Measurements from ENCODE around the gene PLB1.
"Not testable (repeated sequence)": the region's sequence is repeated elsewhere in the genome, so short reads cannot be mapped to it uniquely, and the experiment has no call there.

The PLB1 gene

GRCh38 chr2:28665811-28666377 is 170.0 kb downstream of the PLB1 start:
- H3K4me3 Mint-ChIP-seq; H3K27me3 Mint-ChIP-seq; H3K9me3 Mint-ChIP-seq; H3K4me1 Mint-ChIP-seq; H3K27ac Mint-ChIP-seq (ENCODE audit: low read depth); H3K36me3 Mint-ChIP-seq (ENCODE audit: insufficient read depth); ATAC-seq (replicated peaks; ENCODE audit: extremely low read depth, poor library complexity, severe bottlenecking); DNase-seq (ENCODE audit: low spot score in 2 of 2): not testable (repeated sequence)

DNA sequence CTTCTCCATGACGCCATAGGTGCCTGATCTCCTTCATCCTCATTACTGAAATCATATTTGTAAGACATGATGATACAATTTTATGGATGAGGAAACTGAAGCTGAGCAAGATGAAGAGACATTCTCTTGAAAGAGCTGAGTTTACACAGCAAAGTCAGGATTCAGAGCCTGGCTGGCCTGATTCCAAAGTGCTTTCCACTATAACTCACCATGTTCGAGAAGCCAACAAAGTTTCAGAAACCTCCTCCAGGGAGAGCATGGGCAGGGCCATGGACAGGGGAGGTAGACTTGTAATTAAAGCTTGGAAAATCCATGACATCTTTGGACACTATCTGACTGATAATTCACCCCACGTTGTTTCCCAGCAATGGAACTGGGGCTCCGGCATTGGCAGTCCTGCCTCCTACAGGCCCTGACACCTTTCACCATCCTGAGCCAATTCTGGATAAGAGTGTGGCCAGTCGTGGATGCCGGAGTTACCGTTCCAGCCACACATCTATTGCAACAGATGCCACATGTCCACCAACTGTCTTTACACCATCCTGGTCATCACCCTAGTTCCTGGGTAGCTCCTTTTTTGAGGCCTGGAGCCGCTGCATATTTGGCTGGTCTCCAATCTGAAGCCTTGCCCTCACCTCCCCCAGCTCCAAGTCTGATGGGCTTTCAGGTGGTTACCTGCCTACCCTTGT is 170.8 kb downstream of the PLB1 start:
- Mint-ChIP-seq H3K27me3 (peaks cover 9% of the 10 kb centered on the region), H3K9me3 (peaks cover 4% of the 10 kb centered on the region), H3K4me3 (no peak overlapping the region), H3K27ac (ENCODE audit: low read depth) (no peak overlapping the region), H3K4me1 (no peaks in the 10 kb centered on the region), H3K36me3 (ENCODE audit: insufficient read depth) (no peaks in the 10 kb centered on the region)
- ATAC-seq (replicated peaks; ENCODE audit: extremely low read depth, poor library complexity, severe bottlenecking): no peak
- DNase-seq (ENCODE audit: low spot score in 2 of 2): no peak

GRCh38 chr2:28667261-28667660 is 171.4 kb downstream of the PLB1 start:
- Mint-ChIP-seq H3K9me3 (peaks cover 8% of the 10 kb centered on the region), H3K4me3 (no peak overlapping the region), H3K36me3 (ENCODE audit: insufficient read depth) (no peaks in the 10 kb centered on the region), H3K4me1 (no peaks in the 10 kb centered on the region), H3K27me3 (peaks cover 9% of the 10 kb centered on the region), H3K27ac (ENCODE audit: low read depth) (no peak overlapping the region)
- no peak for DNase-seq (ENCODE audit: low spot score in 2 of 2)
- ATAC-seq (replicated peaks; ENCODE audit: extremely low read depth, poor library complexity, severe bottlenecking): no peak

GRCh38 chr2:28668106-28668814 is 172.4 kb downstream of the PLB1 start:
- DNase-seq (ENCODE audit: low spot score in 2 of 2) (no peak), ATAC-seq (replicated peaks; ENCODE audit: extremely low read depth, poor library complexity, severe bottlenecking) (no peak)
- no peaks in the 10 kb centered on the region for H3K36me3 Mint-ChIP-seq (ENCODE audit: insufficient read depth)
- H3K4me3 Mint-ChIP-seq: no peak overlapping the region
- no peak overlapping the region for H3K27ac Mint-ChIP-seq (ENCODE audit: low read depth)
- H3K4me1 Mint-ChIP-seq: no peaks in the 10 kb centered on the region
- H3K9me3 Mint-ChIP-seq: peaks cover 8% of the 10 kb centered on the region
- peaks cover 9% of the 10 kb centered on the region for H3K27me3 Mint-ChIP-seq

GRCh38 chr2:28668880-28669279 is 173.0 kb downstream of the PLB1 start:
- H3K9me3 Mint-ChIP-seq: peaks cover 8% of the 10 kb centered on the region
- peaks cover 9% of the 10 kb centered on the region for H3K27me3 Mint-ChIP-seq
- ATAC-seq (replicated peaks; ENCODE audit: extremely low read depth, poor library complexity, severe bottlenecking) (no peak), DNase-seq (ENCODE audit: low spot score in 2 of 2) (no peak)
- H3K4me1 Mint-ChIP-seq: no peaks in the 10 kb centered on the region
- H3K4me3 Mint-ChIP-seq: no peak overlapping the region
- H3K36me3 Mint-ChIP-seq (ENCODE audit: insufficient read depth): no peaks in the 10 kb centered on the region
- H3K27ac Mint-ChIP-seq (ENCODE audit: low read depth): no peak overlapping the region

- Mint-ChIP-seq H3K9me3 (peaks cover 8% of the 10 kb centered on the region), H3K27me3 (peaks cover 9% of the 10 kb centered on the region), H3K36me3 (ENCODE audit: insufficient read depth) (no peaks in the 10 kb centered on the region), H3K4me3 (no peak overlapping the region), H3K27ac (ENCODE audit: low read depth) (no peak overlapping the region), H3K4me1 (no peaks in the 10 kb centered on the region)
- ATAC-seq (replicated peaks; ENCODE audit: extremely low read depth, poor library complexity, severe bottlenecking) (no peak), DNase-seq (ENCODE audit: low spot score in 2 of 2) (no peak)
These were observed 175.0 kb downstream of the PLB1 start for GRCh38 chr2:28670856-28671255.

GRCh38 chr2:28673338-28673737 is 177.5 kb downstream of the PLB1 start:
- no peak for ATAC-seq (replicated peaks; ENCODE audit: extremely low read depth, poor library complexity, severe bottlenecking)
- no peak overlapping the region for H3K27ac Mint-ChIP-seq (ENCODE audit: low read depth)
- H3K4me1 Mint-ChIP-seq: no peaks in the 10 kb centered on the region
- H3K4me3 Mint-ChIP-seq: no peak overlapping the region
- no peaks in the 10 kb centered on the region for H3K27me3 Mint-ChIP-seq
- no peaks in the 10 kb centered on the region for H3K36me3 Mint-ChIP-seq (ENCODE audit: insufficient read depth)
- H3K9me3 Mint-ChIP-seq: peaks cover 8% of the 10 kb centered on the region
- DNase-seq (ENCODE audit: low spot score in 2 of 2): no peak

DNA sequence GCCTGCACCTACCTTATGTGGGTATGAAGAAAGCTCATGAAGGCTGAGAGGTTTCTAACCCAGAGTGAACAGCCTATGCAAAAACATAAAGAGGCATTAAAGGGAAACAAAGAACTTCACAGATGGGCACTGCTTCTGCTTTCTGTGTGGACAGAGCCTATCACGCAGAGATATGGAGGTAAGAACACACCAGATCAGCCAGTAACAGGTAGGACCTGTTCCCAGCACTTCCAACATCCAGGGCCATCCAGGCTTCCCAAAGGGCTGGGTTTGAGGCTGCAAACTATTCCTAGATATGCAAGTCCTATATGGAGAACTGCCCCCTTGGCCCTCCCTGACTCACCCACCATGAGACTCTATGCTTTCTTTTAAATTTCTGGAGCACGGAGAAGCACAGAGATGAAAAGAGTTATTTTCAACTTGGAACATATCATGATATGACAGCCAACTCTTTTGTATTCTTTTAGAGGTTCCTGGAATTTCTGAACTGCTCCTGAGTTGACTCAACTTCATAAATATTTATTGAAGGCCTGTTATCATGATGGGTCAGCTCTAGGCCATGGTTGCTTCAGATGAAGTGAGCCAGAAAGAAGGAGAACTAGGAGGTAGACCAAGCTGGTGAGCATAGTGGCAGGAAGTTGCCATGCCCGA is 178.3 kb downstream of the PLB1 start:
- ATAC-seq (replicated peaks; ENCODE audit: extremely low read depth, poor library complexity, severe bottlenecking) (no peak), DNase-seq (ENCODE audit: low spot score in 2 of 2) (no peak)
- H3K36me3 Mint-ChIP-seq (ENCODE audit: insufficient read depth): no peaks in the 10 kb centered on the region
- no peak overlapping the region for H3K4me3 Mint-ChIP-seq
- H3K27ac Mint-ChIP-seq (ENCODE audit: low read depth): no peak overlapping the region
- no peaks in the 10 kb centered on the region for H3K4me1 Mint-ChIP-seq
- H3K27me3 Mint-ChIP-seq: no peaks in the 10 kb centered on the region
- H3K9me3 Mint-ChIP-seq: peaks cover 8% of the 10 kb centered on the region

DNA sequence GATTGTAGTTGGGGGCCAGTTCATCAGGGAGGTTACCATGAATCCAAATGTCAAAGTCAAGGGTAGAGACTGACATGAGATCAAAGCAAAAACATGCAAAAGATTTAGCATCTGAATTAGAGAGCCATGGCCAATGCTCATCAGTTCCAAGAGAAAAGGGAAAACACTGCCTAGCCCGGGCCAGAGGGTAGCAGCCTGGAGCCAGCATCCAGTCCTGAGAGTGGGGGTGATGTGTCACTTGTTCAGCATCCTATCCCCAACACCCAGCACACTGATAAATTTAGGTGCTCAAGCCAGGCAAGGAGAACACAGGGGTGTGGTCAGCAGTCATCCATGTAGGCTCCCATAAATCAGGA is 178.8 kb downstream of the PLB1 start:
- H3K4me3 Mint-ChIP-seq: no peak overlapping the region
- H3K27ac Mint-ChIP-seq (ENCODE audit: low read depth): no peak overlapping the region
- ATAC-seq (replicated peaks; ENCODE audit: extremely low read depth, poor library complexity, severe bottlenecking): no peak
- DNase-seq (ENCODE audit: low spot score in 2 of 2): no peak
- H3K36me3 Mint-ChIP-seq (ENCODE audit: insufficient read depth): no peaks in the 10 kb centered on the region
- no peaks in the 10 kb centered on the region for H3K4me1 Mint-ChIP-seq
- no peaks in the 10 kb centered on the region for H3K27me3 Mint-ChIP-seq
- H3K9me3 Mint-ChIP-seq: peaks cover 8% of the 10 kb centered on the region

DNA sequence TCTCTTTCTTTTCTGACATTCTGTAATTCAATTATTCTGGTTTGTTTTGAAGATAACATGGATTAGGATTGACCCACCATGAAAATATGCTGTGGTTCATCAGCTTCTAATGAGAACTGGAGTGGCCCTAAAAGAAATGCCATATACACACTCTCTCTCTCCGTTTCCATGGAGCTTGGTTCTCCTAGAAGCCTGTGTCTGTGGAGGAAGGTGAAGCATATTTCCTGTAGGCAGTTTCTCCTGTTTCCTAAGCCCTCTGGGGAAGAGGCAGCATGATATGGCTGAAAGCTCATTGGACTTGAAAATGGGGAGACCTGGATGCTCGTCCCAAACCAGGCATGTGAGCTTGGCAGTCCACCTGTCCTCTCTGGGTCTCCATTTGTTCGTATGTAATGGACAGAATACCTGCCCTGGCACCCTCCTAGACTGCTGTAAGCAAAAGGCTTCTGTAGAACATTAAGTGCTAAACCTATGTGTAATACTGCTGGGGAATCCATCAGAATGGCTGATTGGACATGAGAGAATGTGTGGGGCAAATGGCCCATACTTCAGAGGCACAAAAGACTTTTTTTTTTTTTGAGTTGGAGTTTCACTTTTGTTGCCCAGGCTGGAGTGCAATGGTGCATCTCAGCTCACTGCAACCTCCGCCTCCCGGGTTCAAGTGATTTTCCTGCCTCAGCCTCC is 180.4 kb downstream of the PLB1 start:
- no peaks in the 10 kb centered on the region for H3K27me3 Mint-ChIP-seq
- no peak overlapping the region for H3K27ac Mint-ChIP-seq (ENCODE audit: low read depth)
- H3K4me3 Mint-ChIP-seq: no peak overlapping the region
- DNase-seq (ENCODE audit: low spot score in 2 of 2) (no peak), ATAC-seq (replicated peaks; ENCODE audit: extremely low read depth, poor library complexity, severe bottlenecking) (no peak)
- H3K4me1 Mint-ChIP-seq: peaks cover 8% of the 10 kb centered on the region
- peaks cover 8% of the 10 kb centered on the region for H3K9me3 Mint-ChIP-seq
- H3K36me3 Mint-ChIP-seq (ENCODE audit: insufficient read depth): no peaks in the 10 kb centered on the region

- Mint-ChIP-seq H3K9me3 (no peaks in the 10 kb centered on the region), H3K36me3 (ENCODE audit: insufficient read depth) (no peaks in the 10 kb centered on the region), H3K27me3 (no peaks in the 10 kb centered on the region), H3K4me3 (no peak overlapping the region), H3K4me1 (peaks cover 15% of the 10 kb centered on the region), H3K27ac (ENCODE audit: low read depth) (no peak overlapping the region)
- ATAC-seq (replicated peaks; ENCODE audit: extremely low read depth, poor library complexity, severe bottlenecking) (no peak), DNase-seq (ENCODE audit: low spot score in 2 of 2) (no peak)
These were observed 182.5 kb downstream of the PLB1 start for GRCh38 chr2:28678175-28678855.

DNA sequence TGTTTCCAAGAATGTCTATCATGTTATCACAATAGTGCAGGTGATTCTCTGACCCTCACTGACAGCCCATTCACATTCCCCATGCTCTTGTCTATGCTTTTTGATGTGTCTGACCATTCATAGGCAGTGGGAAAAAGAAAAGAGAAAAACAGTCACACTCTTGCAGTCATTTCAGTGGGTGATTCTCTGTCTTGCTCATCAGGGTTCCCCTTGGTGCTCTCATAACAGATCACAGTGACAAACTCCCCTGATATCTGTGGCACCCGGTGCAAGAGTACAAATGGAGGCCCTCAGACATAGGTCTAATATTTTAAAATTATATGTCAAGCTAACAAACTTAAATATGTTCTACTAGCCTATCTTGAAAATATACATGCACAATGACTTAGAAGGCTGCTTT is 183.1 kb downstream of the PLB1 start:
- ATAC-seq (replicated peaks; ENCODE audit: extremely low read depth, poor library complexity, severe bottlenecking) (no peak), DNase-seq (ENCODE audit: low spot score in 2 of 2) (no peak)
- Mint-ChIP-seq H3K36me3 (ENCODE audit: insufficient read depth) (no peaks in the 10 kb centered on the region), H3K9me3 (no peaks in the 10 kb centered on the region), H3K27ac (ENCODE audit: low read depth) (no peak overlapping the region), H3K27me3 (no peaks in the 10 kb centered on the region), H3K4me1 (peaks cover 15% of the 10 kb centered on the region), H3K4me3 (no peak overlapping the region)
